Measurements from ENCODE around the gene UCP2.
A peak's percentile ranks its signal among the peaks of the same experiment; 100 is the strongest.

UCP2 gene

GRCh38 chr11:74009675-74010305 lies 27.1 kb upstream of the UCP2 start:
- no peak for DNase-seq

GRCh38 chr11:74009230-74009547 lies 26.5 kb upstream of the UCP2 start:
- no peak for DNase-seq

- DNase-seq, result no peak
These were observed 26.0 kb upstream of the UCP2 start, which contains the start of gene UCP3 for GRCh38 chr11:74008373-74009229. UCP3 (minus strand) TSS chr11:74009085; CDS start chr11:74007042, 2,043 bp downstream.

- no peak for DNase-seq
These were observed 25.2 kb upstream of the UCP2 start for GRCh38 chr11:74007691-74008372.

- no peak for DNase-seq
These were observed 24.2 kb upstream of the UCP2 start for GRCh38 chr11:74006743-74007304.

GRCh38 chr11:74005721-74006517 lies 23.3 kb upstream of the UCP2 start:
- no peak for DNase-seq

GRCh38 chr11:74004759-74005615 lies 22.3 kb upstream of the UCP2 start:
- DNase-seq, result peak; percentile 78 to 81

- DNase-seq, result no peak
These were observed 21.5 kb upstream of the UCP2 start for GRCh38 chr11:74004046-74004695.

GRCh38 chr11:74002832-74003231 lies 20.2 kb upstream of the UCP2 start:
- no peak for DNase-seq

- DNase-seq, result no peak
These were observed 19.2 kb upstream of the UCP2 start for GRCh38 chr11:74001822-74002286.

- no peak for DNase-seq
These were observed 17.9 kb upstream of the UCP2 start for GRCh38 chr11:74000307-74001133.

GRCh38 chr11:73999581-74000306 lies 17.1 kb upstream of the UCP2 start:
- no peak for DNase-seq

- DNase-seq, result no peak
These were observed 16.4 kb upstream of the UCP2 start for GRCh38 chr11:73998846-73999575.

- DNase-seq, result no peak
These were observed 14.6 kb upstream of the UCP2 start for GRCh38 chr11:73997120-73997770.

GRCh38 chr11:73996161-73996747 lies 13.6 kb upstream of the UCP2 start:
- no peak for DNase-seq

- no peak for DNase-seq
These were observed 13.1 kb upstream of the UCP2 start for GRCh38 chr11:73995731-73996130.

- no peak for DNase-seq
These were observed 12.6 kb upstream of the UCP2 start for GRCh38 chr11:73995247-73995646.
